Dedifferentiated amniotic fluid mesenchymal stem cell (primary cell): ENCODE results near the gene WTAP.
"Not testable (repeated sequence)": the region's sequence is repeated elsewhere in the genome, so short reads cannot be mapped to it uniquely, and the experiment has no call there.

Experiments used
- DNase-seq: peaks from one replicate; pipeline ENCODE4 v3.0.0-alpha.2; 2016; ENCODE audit errors: extremely low spot score

Gene WTAP

DNA sequence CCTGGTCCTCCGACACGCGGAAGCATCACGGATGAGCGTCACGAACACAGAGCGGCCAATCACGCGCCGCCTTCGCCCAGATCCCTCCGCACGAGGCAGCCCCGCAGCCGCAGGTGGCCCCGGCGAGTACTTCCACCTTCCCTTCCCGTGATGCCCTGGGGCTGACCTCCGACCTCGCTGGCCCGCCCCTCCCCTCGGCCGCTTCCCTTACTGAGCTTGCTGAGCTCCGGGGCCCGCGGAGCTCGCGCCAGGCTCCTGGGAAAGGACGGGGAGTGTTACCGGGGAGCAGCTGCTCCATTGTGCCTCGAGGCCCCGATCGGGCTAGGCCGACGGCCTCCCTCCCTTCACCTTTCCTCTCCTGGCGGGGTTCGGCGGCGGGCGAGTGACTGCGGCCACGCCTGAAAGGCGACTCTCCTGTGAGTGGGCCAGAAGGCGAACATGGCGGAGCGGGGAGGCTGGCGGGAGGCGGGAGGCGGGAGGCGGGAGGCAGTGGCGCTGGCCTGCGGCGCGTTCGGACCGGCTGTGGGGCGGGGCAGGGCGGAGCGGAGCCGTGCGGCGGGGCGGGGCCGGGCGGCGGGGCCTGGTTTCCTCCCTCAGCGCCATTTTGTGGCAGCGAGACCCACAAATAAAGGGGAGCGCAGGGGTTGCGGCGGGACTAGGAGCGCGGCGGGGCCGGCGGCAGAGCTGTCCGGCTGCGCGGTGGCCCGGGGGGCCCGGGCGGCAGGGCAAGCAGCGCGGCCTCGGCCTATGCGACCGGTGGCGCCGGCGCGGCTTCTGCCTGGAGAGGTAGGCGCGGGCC is at the start of gene WTAP:
Gene WTAP, plus strand, starts transcription at position 589 of the 799 bp plus-strand sequence. CDS start 8,760 bp downstream, outside the sequence.
- peak; percentile 84 for DNase-seq

DNA sequence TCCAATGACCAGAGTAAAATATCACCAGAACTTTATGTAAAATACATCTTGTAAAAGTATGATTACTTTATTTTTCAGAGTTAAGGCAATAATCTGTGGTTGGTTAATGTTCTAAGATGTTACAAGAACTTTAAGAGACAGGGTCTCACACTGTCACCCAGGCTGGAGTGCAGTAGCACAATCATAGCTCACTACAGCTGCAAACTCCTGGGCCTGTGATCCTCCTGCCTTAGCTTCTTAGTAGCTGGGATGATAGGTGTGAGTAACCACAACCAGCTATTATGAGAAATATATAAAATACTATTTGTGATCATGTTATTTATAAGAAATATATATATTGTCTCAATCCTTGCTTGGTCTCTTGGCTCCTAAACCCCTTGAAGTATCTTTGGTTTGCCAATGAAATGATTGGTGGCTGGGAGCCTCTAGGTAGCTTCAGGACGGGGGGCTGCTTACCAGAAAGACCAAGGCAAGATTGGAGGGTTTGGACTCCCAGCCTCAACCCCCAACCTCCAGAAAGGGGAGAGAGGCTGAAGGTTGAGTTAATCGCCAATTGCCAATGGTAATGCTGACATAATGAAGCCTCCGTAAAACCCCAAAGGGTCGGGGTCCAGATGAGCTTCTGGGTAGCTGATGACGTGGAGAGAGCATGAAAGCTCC is 49.7 kb upstream of the WTAP start:
- no peak for DNase-seq

DNA sequence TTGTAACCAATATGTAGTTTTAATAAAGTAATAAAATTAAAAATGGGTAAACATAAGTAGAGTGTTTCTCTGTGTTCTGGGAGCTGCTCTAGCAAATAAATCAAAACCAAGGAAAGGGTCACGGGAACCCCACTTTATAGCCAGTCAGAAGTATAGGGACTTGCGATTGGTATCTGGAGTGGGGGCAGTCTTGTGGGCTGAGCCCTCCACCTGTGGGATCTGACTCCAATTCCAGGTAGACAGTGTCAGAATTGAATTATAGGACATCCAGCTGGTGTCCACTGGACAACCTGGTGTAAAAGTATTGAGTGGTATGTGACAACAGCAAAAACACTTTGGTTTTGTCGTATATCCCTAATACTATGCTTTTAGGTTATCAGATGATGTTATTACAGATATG is 48.7 kb upstream of the WTAP start:
- no peak for DNase-seq

DNA sequence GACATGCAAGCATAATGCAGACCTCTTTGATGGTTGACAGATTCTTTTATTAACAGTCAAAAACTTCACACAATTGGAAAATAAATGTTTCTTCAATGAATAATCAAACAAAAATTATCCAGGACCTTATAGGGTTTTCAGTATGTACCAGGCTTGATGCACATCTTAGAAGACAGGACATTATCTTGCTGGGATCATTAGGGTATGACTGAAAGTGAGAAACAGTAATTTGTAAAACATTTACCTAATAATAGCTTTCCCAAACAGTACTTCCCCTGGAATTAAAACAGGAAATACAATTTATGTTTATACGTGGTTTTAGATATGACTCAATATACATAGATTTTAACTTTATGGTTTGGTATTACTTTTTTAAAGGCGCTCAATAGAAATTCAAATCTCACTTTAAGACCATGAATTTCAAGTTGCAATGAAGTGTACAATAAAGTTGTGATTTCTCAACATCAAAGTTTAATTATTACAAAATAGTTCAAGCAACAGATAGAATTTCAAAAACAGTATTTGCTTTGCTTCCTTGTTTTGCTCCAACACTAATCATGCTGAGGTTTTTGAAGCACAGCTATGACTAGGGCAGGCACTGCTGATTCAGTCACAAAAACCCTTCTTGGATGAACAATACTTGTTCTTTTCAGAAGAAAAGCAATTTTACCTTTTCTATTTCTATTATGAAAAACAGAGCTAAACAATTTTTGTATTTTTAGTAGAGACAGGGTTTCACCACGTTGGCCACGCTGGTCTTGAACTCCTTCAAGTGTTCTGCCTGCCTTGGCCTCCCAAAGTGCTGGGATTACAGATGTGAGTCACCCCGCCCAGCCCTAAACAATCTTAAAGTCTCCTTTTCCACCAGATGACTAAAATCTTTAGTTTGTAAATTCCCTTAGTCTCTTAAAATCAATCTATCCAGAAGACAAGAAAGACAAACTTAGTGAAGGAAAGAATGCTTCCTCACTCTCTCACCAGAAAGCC is 47.9 kb upstream of the WTAP start:
- DNase-seq, result peak; percentile 53

DNA sequence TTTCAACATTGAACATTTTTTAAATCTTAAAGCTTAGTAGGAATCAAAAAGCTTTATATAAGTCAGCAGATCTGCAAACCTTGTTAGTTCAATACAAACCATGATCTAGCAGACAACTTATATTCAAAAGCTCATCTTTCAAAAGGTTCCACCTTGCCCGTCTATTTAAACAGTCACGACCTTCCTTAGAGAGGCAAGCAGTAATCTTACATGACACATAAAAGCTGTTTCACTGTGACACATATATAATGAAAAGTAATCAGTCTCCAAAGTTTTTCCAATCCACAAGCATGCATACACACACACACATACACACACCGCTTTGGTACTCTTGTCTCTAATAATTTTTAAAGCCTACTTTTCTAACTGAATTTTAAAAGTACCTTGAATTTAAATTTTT is 47.2 kb upstream of the WTAP start:
- no peak for DNase-seq

DNA sequence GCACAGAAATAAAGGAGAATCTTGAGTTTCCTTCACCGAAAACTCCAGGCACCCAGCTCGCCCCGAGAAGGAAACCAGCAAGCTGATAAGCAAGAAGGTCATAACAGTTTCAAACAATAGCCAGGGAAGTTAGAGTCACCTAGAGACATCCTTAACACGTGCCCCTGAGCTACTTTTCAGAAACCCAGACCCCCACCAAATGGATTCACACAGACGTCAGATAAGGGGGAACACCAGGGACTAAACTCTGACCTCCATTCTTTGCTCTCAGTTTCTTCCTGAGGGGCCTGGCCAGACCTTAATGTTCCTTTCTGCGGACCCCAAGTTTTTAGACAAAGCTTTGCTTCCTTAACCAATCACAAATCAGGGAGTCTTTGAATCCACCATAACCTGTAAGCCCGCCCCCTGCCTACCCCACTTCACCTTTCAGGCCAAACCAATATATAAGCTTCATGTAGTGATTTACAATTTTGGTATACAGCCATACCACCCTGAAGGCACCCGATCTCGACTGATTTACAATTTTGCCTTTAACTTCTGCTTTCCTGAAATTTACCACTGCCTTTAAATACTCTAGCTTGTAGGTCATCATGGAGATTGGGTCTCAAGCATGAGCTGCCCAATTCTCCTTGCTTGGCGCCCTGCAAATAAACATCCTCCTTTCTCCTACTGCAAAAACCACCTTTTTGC is 46.0 kb upstream of the WTAP start:
- no peak for DNase-seq

DNA sequence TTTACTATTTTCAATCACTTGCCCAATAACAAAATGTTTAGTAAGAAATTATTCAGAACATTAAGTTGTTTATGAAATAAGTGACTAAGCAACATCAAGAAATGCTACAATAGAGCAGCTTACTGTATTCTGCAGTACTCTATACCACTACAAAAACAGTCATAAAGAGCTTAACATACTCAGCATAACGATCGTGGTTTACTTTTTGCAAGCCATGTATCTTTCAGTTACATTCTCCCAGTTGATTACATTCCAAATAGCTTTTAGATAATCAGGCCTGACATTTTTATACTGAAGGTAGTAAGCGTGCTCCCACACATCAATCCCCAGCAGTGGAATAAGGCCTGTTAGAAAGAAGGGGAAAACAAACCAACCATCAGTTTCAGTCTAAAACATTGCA is 45.0 kb upstream of the WTAP start:
- no peak for DNase-seq

DNA sequence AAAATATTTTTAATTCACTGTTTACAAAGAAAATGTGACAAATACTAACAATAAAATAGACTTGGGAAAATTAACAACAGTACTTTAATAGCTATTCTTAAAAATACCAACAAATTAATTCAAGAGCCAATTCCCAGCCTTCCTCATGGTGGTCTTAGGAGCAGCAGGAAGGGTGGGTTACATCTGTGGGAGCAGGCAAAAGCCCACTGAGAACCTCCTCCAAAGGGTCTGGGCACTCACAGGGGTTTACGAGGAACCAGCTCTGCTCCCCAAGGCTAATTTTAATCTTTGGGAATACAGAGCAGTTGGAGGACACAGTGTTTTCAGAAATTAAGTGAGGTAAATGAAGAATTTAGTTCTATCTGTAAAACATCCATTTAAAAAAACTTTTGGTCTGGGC is 44.5 kb upstream of the WTAP start:
- DNase-seq, result no peak

DNA sequence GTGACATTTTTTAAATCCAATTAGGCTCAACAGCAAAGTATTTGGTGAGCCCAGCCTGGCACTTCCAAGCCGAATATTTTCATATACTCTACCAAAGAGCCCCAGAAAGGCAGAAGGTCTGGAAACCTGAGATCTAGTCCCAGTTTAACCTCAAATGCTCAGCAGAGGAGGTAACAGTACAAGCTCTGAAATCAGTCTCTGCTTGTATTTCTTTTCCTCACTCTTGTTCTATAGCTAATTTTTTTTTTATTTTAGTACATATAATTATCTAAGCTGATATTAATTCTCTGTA is 43.3 kb upstream of the WTAP start:
- no peak for DNase-seq

DNA sequence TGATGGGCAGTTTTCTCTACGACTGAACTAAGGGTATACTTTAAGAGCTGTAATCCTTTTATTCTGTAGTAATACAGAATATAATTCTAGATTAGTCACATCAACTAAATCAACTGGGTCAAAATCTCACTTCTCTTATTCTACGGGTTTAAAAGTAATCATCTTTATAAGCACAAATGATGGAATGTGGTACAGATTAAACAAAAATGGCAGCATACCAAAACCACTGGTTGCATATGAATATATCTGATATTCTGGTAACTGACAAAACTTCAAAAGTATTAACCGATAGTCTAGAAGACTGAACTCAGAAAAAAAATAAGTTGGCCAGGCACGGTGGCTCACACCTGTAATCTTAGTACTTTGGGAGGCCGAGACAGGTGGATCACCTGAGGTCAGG is 41.3 kb upstream of the WTAP start:
- no peak for DNase-seq

DNA sequence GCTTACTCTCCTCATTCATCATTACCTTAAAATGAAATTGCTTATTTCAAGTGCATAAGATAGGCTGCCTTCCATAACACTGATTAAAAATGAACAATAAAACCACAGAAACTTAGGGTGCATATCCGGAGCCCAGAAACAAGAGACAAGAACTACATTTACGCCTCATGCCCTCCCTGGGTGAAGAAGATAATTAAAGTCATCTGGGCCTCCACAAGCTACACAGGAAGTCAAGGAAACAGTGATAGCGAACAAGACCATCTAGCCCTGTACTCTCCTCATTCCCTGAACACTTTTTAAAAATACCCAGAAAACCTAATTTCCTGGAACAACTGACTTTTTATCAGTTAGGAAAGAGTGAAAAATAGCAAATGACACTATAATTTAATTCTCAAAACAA is 40.6 kb upstream of the WTAP start:
- no peak for DNase-seq

DNA sequence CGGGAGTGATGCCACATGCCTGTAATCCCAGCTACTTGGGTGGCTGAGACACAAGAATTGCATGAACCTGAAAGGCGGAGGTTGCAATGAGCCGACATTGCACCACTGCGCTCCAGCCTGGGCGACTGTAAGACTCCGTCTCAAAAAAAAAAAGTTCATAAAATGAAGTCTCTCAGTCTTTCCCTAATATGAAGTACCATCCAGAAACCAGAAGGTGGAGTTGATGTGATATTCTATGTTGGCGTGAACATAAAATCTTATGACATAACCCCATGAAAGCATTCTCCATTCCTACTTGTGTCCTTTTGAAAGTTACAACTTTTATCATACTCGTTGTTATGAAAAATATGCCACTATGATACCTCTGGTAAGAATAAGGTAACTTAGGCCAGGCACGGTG is 40.0 kb upstream of the WTAP start:
- DNase-seq, result no peak

DNA sequence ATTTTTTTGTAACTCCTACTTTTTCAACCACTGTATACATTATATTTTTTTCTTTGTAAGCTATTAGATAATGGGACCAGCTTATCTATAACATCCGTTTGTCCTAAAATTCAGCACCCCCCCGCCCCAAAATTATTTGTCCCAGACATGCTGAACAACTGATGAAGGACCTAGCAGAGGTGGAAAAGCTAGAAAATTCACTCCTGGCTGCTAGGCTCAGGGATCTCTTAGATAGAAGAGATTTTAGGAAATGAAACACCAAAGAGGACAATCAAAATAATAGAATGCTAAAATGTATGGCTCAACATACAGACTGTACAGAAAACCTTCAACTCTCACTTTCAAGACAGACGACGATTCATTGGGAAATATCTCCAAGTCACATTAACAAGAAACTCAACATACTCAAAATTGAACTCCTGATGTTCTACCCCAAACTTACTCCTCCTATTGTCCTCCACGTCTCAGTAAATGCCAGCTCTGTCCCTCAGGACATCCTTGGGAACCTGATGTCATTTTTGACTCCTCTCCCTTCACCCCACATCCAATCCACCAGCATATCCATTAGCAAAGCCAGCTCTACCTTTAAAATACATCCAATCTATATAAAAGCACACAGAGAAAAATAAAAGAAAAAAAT is 38.9 kb upstream of the WTAP start:
- no peak for DNase-seq

DNA sequence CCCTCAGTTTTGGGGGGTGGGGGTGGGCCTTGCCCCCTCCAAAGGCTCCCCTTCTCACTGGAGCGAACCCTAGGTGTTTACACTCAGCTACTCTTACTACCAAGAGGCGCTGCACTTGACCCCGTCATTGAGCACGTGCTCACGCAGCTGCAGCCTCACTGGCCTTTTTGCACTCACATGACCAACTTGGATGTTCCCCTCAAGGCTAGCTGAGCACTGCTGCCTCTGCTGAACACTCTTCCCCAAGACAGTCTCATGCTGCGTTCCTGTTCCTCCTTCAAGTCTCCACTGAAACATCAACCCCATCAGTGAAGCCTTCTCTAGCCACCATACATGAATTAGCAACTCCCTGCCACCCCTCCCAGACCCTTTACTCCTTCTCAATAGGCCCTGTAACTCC is 38.3 kb upstream of the WTAP start:
- DNase-seq, result no peak

DNA sequence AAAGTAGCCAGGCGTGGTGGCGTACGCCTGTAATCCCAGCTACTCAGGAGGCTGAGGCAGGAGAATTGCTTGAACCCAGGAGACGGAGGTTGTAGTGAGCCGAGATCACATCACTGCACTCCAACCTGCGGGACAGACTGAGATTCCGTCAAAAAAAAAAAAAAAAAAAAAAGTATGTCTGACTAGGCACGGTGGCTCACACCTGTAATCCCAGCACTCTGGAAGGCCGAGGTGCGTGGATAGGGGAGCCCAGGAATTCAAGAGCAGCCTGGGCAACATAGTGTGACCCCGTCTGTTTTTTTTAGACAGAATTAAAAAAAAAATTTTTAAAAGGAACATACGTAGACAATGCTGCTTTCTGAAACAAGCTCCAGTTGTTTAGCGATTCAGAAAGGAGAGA is 37.2 kb upstream of the WTAP start:
- DNase-seq, result not testable (repeated sequence)

DNA sequence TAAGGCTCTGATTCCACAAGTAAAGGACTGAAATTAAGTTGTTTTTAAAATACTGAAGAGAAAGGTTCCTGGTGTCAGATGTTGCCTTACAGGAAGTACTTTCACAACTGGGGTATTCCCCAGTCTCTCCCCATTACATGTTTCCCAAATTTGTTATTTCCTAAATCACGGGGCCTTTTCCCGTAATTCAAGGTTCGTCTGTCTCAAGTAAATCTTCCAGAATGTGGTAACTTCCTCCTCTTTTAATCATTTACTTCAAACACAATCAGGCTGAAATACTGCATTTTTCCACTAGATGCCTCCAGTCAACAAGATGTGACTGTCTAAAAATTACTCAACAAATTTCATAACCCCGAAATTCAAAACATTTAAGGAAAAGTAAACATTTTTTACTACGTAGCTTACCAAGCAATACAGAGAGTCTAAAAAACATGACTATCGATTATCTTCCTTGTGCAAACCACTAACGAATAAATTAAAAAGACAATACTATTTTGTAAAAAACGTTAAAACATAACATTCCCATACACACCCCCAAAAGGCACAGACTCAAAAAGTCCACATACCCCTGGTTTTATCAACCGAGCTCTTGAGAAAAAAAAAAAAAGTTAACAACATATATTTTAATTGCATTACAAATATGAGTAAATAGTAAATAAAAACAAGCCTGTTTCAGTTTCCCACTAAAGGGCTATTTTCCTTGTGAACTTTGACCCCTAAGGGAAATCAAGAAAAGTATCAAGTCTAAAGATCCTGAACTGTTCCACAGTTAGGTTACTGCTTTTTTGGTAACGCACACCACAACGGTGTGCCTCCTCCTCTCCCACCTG is 36.0 kb upstream of the WTAP start:
- peak; percentile 91 for DNase-seq

DNA sequence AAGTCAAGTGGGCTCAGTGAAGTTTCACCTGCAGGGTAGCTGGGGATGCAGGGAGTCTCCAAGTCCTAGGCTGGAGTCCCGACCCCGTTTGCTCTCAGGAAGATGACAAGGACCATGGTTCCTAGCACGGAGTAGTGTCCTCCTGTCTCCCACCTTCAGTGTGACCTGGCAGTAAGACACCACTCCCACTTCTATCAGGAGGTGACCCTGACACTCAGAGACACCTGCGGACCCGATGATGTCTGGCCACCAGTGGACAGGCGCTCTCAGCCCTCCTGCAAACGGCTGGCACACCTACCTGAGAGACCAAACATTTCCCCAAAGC is 35.4 kb upstream of the WTAP start:
- no peak for DNase-seq

DNA sequence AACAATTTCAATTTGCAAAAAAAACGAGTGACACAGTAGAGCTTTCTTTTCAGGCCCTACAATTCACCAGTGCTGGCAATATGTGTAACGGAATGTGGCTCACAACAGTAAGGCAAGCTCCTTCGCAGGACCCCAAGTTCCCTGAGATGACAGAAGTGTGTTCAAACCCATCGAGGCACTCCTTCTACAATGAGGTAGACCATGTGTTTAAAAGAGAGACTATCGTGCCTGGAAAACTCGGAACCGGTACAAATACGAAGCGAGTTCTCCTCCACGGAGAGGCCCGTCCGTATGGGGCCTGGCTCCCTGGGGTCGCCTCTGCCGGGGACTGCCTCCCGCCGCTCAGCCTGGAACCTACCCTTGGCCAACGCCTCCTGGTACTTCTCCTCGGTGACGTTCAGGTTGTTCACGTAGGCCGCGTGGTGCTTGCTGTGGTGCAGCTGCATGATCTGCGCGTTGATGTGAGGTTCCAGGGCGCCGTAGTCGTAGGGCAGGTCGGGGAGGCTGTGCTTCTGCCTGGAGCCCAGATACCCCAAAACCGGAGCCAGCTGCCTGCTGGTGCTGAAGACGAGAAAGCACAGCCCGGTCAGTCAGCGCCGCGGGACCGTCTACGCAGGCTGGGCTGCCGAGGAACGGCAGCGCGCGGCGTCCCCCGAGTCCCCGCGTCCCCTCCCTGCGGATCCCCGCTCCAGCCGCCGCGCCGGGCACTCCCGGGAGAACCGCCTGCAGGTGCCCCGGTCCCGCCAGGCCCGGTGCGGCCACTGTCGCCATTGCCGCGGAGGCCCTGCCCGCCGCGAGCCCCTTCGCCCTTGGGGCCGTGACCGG is 34.8 kb upstream of the WTAP start:
- peak; percentile 27 for DNase-seq

DNA sequence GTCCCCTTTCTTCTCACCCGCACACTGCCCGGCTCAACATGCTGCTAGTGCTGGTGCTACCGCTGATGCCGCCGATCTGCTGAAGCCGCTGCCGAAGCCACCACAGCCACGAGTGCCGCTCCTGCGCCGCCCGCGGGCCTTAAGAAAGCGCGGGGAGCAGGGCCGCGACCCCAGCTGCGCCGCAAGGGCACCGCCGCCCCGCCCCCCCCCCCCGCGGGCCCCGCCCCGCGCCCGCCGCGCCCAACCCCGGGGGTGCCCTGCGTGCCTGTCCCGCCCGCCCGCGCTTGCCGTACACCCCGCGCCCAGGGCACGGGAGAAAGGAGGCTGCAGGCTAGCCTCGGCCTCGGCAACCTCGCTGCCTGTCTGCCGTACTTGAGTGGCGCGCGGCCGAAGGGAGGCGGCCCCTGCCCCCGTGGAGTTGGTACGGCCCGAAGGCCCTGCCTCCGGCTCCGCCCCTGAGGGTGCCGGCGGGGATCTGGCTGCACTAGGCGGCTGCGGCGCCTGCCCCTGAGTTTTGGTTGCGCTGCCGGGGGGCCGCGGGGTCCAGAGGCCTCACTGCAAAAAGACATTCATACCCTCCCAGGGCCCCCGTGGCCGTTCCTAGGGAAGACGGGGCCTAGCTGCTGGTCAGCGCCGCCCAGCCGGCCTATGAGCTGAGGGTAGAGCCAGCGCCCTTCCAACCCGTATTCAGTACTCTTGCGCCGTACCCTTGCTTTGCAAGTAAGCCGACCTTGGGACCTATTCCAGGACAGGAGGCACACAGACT is 34.0 kb upstream of the WTAP start, which contains the start of gene SOD2:
Gene SOD2, minus strand, starts transcription at position 114 of the 766 bp plus-strand sequence. Its CDS starts 74 bp downstream, at position 40.
- DNase-seq, result peak; percentile 51
